Right lobe of liver (tissue), 4 donors: Measurements from ENCODE around the gene PCCA.

Experiments
- POLR2A ChIP-seq: fragments of 450-650 bp; IDR thresholded peaks from one replicate; pipeline ENCODE4 v1.6.1; 2017; ENCODE audit warnings: antibody characterized with exemption, mild to moderate bottlenecking
- TF ChIP-seq, protein P1 (sequence below), 4 donors: fragments of 200-600 bp in 3 of 4; fragments of 450-650 bp in 1 of 4; IDR thresholded peaks; one replicate each; pipeline versions ENCODE4 v1.5.1 to v1.8.0; 2016 to 2022; ENCODE audit warnings: antibody characterized with exemption in 4 of 4, mild to moderate bottlenecking in 2 of 4
- donor health status: DM: no; HTN: no; CAD: no.
- donor health status: DM: no; HTN: no; CAD: no.
- donor health status: DM: no; HTN: yes; CAD: no.

DNA sequence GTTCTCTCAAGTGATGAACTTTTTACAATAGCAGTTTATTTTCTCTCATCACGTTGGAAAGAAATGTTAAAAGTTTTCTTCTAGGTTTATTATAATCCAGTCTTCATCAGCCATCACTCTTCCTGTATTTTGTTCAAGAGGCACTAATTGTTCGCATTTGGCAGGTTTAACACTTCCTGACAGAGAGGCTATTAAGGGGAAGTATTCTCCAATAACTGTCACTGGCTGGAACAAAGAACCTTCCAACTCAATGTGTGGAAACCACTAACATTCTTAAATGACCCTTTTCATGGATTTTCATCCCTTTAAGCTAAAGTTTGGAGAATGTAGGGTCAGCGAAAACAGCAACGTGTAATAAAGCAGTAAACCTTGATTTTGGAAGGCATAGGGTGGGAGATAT is 145.1 kb downstream of the PCCA start:
- TF ChIP-seq, protein P1, sequence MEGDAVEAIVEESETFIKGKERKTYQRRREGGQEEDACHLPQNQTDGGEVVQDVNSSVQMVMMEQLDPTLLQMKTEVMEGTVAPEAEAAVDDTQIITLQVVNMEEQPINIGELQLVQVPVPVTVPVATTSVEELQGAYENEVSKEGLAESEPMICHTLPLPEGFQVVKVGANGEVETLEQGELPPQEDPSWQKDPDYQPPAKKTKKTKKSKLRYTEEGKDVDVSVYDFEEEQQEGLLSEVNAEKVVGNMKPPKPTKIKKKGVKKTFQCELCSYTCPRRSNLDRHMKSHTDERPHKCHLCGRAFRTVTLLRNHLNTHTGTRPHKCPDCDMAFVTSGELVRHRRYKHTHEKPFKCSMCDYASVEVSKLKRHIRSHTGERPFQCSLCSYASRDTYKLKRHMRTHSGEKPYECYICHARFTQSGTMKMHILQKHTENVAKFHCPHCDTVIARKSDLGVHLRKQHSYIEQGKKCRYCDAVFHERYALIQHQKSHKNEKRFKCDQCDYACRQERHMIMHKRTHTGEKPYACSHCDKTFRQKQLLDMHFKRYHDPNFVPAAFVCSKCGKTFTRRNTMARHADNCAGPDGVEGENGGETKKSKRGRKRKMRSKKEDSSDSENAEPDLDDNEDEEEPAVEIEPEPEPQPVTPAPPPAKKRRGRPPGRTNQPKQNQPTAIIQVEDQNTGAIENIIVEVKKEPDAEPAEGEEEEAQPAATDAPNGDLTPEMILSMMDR (IDR thresholded peaks at IDR 0.05) = no peak
- TF ChIP-seq POLR2A = no peak
